GM12878 (cell line): ENCODE measurements around the gene UNC119. TPM values are rescaled to one million over a fixed set of nuclear protein-coding genes. Genes with fewer than 3 reads are reported as not detected.
"Not testable (repeated sequence)": the region's sequence is repeated elsewhere in the genome, so short reads cannot be mapped to it uniquely, and the experiment has no call there.

Experiments
- ATAC-seq: fragments of 200-7000 bp; cut with Tn5 transposase; 3 replicates; pipeline ENCODE4 v1.9.1; 2020; ENCODE audit warnings: mild to moderate bottlenecking, moderate library complexity
- BruUV-seq: library from RNA; stranded (reverse); fragments of 400-500 nt; replicated peaks from 2 replicates; lab custom pipeline; 2021; lab: Mats Ljungman, UMichigan
- CTCF ChIA-PET: fragments of 300-600 bp; sonication (Branson Sonifier 250); formaldehyde crosslinking; extraction: SDS; loops from one replicate; lab custom pipeline; 2021; ENCODE audit warnings: inconsistent platforms; lab: Yijun Ruan, JAX
- POLR2A ChIA-PET: fragments of 350-600 bp; formaldehyde crosslinking; extraction: SDS; loops from one replicate; lab custom pipeline; 2021; ENCODE audit warnings: inconsistent platforms; lab: Charles Lee
- RAD21 ChIA-PET: fragments of 300-600 bp; sonication (Branson Sonifier 250); formaldehyde crosslinking; loops from one replicate; lab custom pipeline; 2023; ENCODE audit warnings: antibody characterized with exemption; ENCODE audit not compliant: unreplicated experiment; lab: Charles Lee
- SMC1A ChIA-PET: fragments of 300-600 bp; sonication (Branson Sonifier 250); formaldehyde crosslinking; loops from one replicate; lab custom pipeline; 2023; ENCODE audit not compliant: unreplicated experiment, uncharacterized antibody; lab: Charles Lee
- DNase-seq: peaks from one replicate; pipeline ENCODE4 v3.0.0-alpha.2; 2011; ENCODE audit warnings: low read depth, low spot score
- FAIRE-seq: peaks from 3 replicates; lab custom pipeline; 2011; peaks lifted over from hg19 to GRCh38; lab: Jason Lieb, UNC
- H2AFZ ChIP-seq: 2 replicates; pipeline ENCODE4 v1.6.0; 2011; ENCODE audit warnings: low read depth, low read length, control low read depth; ENCODE audit not compliant: control insufficient read depth
- H3K27ac ChIP-seq: 2 replicates; pipeline ENCODE4 v1.5.1; 2011; ENCODE audit warnings: control low read depth; ENCODE audit not compliant: control insufficient read depth, insufficient read depth
- H3K27me3 ChIP-seq, 2 experiments: replicated peaks in 1 of 2; 2 replicates each; pipeline versions ENCODE4 v1.6.0 to v1.6.1; 2011; ENCODE audit warnings: low read length in 1 of 2; ENCODE audit not compliant: control insufficient read depth in 2 of 2, insufficient read depth in 2 of 2
- H3K36me3 ChIP-seq, 2 experiments: 2 replicates each; pipeline ENCODE4 v1.5.1; 2011; ENCODE audit warnings: low read length in 1 of 2; ENCODE audit not compliant: control insufficient read depth in 2 of 2, insufficient read depth in 2 of 2
- H3K4me1 ChIP-seq: 2 replicates; pipeline ENCODE4 v1.6.1; 2011; ENCODE audit warnings: mild to moderate bottlenecking, low read length, moderate library complexity, mixed read lengths; ENCODE audit not compliant: control insufficient read depth, insufficient read depth
- H3K4me2 ChIP-seq: 2 replicates; pipeline ENCODE4 v1.6.0; 2011; ENCODE audit warnings: control low read depth; ENCODE audit not compliant: control insufficient read depth, insufficient read depth
- H3K4me3 ChIP-seq: fragments of 200-600 bp; sonication (generic); 2 replicates; pipeline ENCODE4 v1.5.1; 2016
- H3K79me2 ChIP-seq: 2 replicates; pipeline ENCODE4 v1.6.0; 2011; ENCODE audit warnings: low read length; ENCODE audit not compliant: control insufficient read depth, insufficient read depth
- H3K9ac ChIP-seq: 2 replicates; pipeline ENCODE4 v1.8.0; 2011; ENCODE audit warnings: low read length, control low read depth, mixed read lengths; ENCODE audit not compliant: control insufficient read depth, insufficient read depth
- H3K9me3 ChIP-seq: replicated peaks from 3 replicates; pipeline ENCODE4 v1.5.1; 2011; ENCODE audit warnings: mild to moderate bottlenecking, low read length; ENCODE audit not compliant: control insufficient read depth, insufficient read depth
- H4K20me1 ChIP-seq: 2 replicates; pipeline ENCODE4 v1.6.0; 2011; ENCODE audit not compliant: control insufficient read depth, insufficient read depth
- HSF1 ChIP-seq: fragments of 150-350 bp; IDR thresholded peaks from 2 replicates; pipeline ENCODE4 v1.6.1; 2014; ENCODE audit warnings: mild to moderate bottlenecking, low read depth, low read length
- MTA2 ChIP-seq: fragments of 450-650 bp; IDR thresholded peaks from 2 replicates; pipeline ENCODE4 v1.6.1; 2016; ENCODE audit warnings: low read depth, mild to moderate bottlenecking, moderate library complexity
- WGBS: methylation state at CpG from one replicate; pipeline ENCODE4 v1.1.6; 2016; ENCODE audit warnings: low lambda C conversion rate; ENCODE audit not compliant: insufficient replicate concordance, insufficient coverage; ENCODE audit errors: missing lambda C conversion rate; 5-methylcytosine and 5-hydroxymethylcytosine counted together
- in situ Hi-C: fragments of 300-500 bp; cut with MboI; formaldehyde crosslinking; loops from 9 replicates; pipeline ENCODE4 v1.14.3; 2018; ENCODE audit warnings: mixed read lengths
- intact Hi-C: fragments of 100-400 bp; cut with micrococcal nuclease; formaldehyde crosslinking; loops from one replicate; pipeline ENCODE4 v1.14.2; 2022; ENCODE audit not compliant: unreplicated experiment
- polyA plus RNA-seq, 11 experiments: library from polyadenylated mRNA; depleted of rRNA in 4 of 11; unstranded in 6 of 11; stranded (reverse) in 5 of 11; fragments of >200 nt; fragmentation: Nextera tagmentation in 4 of 11; fragmentation: Illumina TruSeq in 1 of 11; extraction: Ambion mirVana in 4 of 11; extraction: Trizol in 1 of 11; gene quantifications; 1 replicate in 1 of 11; 2 replicates in 10 of 11; pipeline versions ENCODE4 v1.2.1 to v1.2.3, GENCODE V29; 2011 to 2016; ENCODE audit warnings: inconsistent platforms in 2 of 11, missing spikeins in 2 of 11, low read depth in 1 of 11
- total RNA-seq, 4 experiments: library from RNA; depleted of rRNA in 3 of 4; stranded (reverse); fragments of >200 nt in 3 of 4; fragmentation: Illumina TruSeq in 1 of 4; extraction: Trizol in 1 of 4; gene quantifications; 2 replicates each; pipeline versions ENCODE4 v1.2.1 to v1.2.3, GENCODE V29; 2013 to 2021

The UNC119 gene
- total and polyA plus RNA-seq, 10 of the 15 experiments (the other 5 are each of a cell fraction or from before 2014, with no cell fraction given): 2.7 to 436 (median 57.8) TPM

- no peak for TF ChIP-seq HSF1
- TF ChIP-seq MTA2: no peak
These were observed 29.2 kb downstream of the UNC119 start (continued) for GRCh38 chr17:28523186-28523585.

- intact Hi-C loops: not testable (repeated sequence)
These were observed 30.1 kb downstream of the UNC119 start for GRCh38 chr17:28522281-28522680.

More at GRCh38 chr17:28522281-28522680, 30.1 kb downstream of the UNC119 start:
- H3K79me2 ChIP-seq, POLR2A ChIA-PET, H3K9me3 ChIP-seq, H3K4me2 ChIP-seq, H3K27me3 ChIP-seq, CTCF ChIA-PET, ATAC-seq, RAD21 ChIA-PET, DNase-seq, H2AFZ ChIP-seq, H3K4me1 ChIP-seq, H3K36me3 ChIP-seq, BruUV-seq, SMC1A ChIA-PET, H3K27ac ChIP-seq, H3K4me3 ChIP-seq, H3K9ac ChIP-seq, FAIRE-seq, in situ Hi-C loops, H4K20me1 ChIP-seq: not testable (repeated sequence)
- whole genome bisulfite sequencing: 74% methylated on average over 4 of the region's 4 CpGs
